Measurements from ENCODE around the gene ZSCAN5A.

DNA sequence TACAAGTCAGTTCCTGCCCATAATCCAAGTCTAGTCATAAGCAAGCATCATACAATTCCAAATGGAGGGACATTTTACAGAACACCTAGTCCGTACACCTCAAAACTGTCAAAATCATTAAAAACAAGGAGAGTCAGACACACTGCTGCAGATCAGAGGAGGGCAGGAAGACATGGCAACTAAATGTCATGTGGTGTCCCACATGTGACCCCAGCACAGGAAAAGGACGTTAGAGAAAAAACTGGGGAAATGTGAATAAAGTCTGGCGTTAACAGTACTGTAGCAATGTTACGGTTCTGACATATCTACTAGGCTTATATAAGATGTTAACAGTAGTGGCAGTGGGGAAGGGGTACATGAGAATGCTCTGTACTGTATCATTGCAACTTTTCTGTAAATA lies 2.3 kb downstream of the ZSCAN5A start:
- TF ChIP-seq CTCF (IDR thresholded peaks at IDR 0.05; ENCODE audit: insufficient read depth, low read depth, low read length), result no peak
- TF ChIP-seq EZH2 (IDR thresholded peaks at IDR 0.05; ENCODE audit: insufficient read depth, low read length), result no peak

Data from astrocyte (in vitro differentiated cells and primary cell).